HEK293 (cell line): ENCODE results near the gene UGT1A8.

ENCODE experiments used
- CTCF ChIA-PET: fragments of 350-600 bp; formaldehyde crosslinking; extraction: SDS; loops from one replicate; lab custom pipeline; 2021; ENCODE audit warnings: antibody characterized with exemption; lab: Yijun Ruan, JAX
- POLR2A ChIA-PET: fragments of 300-600 bp; formaldehyde crosslinking; extraction: SDS; loops from one replicate; lab custom pipeline; 2020; ENCODE audit warnings: antibody characterized with exemption, inconsistent platforms; lab: Yijun Ruan, JAX
- H3K27ac ChIP-seq: fragments of 200-500 bp; sonication (Bioruptor generic); 2 replicates; pipeline ENCODE4 v1.5.1; 2014; ENCODE audit warnings: low read depth, low read length, control low read depth, inconsistent platforms; ENCODE audit errors: extremely low read depth
- H3K36me3 ChIP-seq, 2 experiments: fragments of 200-500 bp in 1 of 2; sonication (Bioruptor generic) in 1 of 2; 1 replicate in 1 of 2; 2 replicates in 1 of 2; pipeline ENCODE4 v1.5.1; 2014 to 2017; ENCODE audit warnings: inconsistent platforms in 2 of 2, low read length in 2 of 2; ENCODE audit not compliant: control insufficient read depth in 2 of 2, insufficient read depth in 1 of 2
- H3K4me1 ChIP-seq: fragments of 200-500 bp; sonication (Bioruptor generic); 2 replicates; pipeline ENCODE4 v1.5.1; 2014; ENCODE audit warnings: mild to moderate bottlenecking, low read length, inconsistent platforms; ENCODE audit not compliant: control insufficient read depth, insufficient read depth
- H3K4me3 ChIP-seq: 2 replicates; pipeline ENCODE4 v1.5.1; 2011; ENCODE audit warnings: low read depth, mild to moderate bottlenecking, control low read depth, low read length, moderate library complexity
- H3K9me3 ChIP-seq: fragments of 200-500 bp; sonication (Bioruptor generic); 2 replicates; pipeline ENCODE4 v1.5.1; 2014; ENCODE audit warnings: low read depth, low read length, inconsistent platforms; ENCODE audit not compliant: control insufficient read depth, insufficient read depth
- BCL11B ChIP-seq: fragments of 450-650 bp; formaldehyde crosslinking; IDR thresholded peaks from 2 replicates; pipeline ENCODE4 v1.5.1; 2016; ENCODE audit warnings: low read depth, missing biosample characterization, missing genetic modification characterization
- GLIS1 ChIP-seq: fragments of 450-650 bp; formaldehyde crosslinking; IDR thresholded peaks from 2 replicates; pipeline ENCODE4 v1.5.1; 2016; ENCODE audit warnings: missing biosample characterization, missing genetic modification characterization
- MYNN ChIP-seq: fragments of 450-650 bp; formaldehyde crosslinking; IDR thresholded peaks from 2 replicates; pipeline ENCODE4 v1.5.1; 2016; ENCODE audit warnings: missing biosample characterization, missing genetic modification characterization, borderline replicate concordance
- MZF1 ChIP-seq: fragments of 450-650 bp; formaldehyde crosslinking; IDR thresholded peaks from 2 replicates; pipeline ENCODE4 v1.5.1; 2017; ENCODE audit warnings: missing biosample characterization, missing genetic modification characterization, borderline replicate concordance
- PRDM10 ChIP-seq: fragments of 450-650 bp; formaldehyde crosslinking; IDR thresholded peaks from 2 replicates; pipeline ENCODE4 v1.5.1; 2016; ENCODE audit warnings: missing biosample characterization, missing genetic modification characterization
- SCRT1 ChIP-seq: fragments of 450-650 bp; formaldehyde crosslinking; IDR thresholded peaks from 2 replicates; pipeline ENCODE4 v1.5.1; 2016; ENCODE audit warnings: missing biosample characterization, missing genetic modification characterization, borderline replicate concordance
- SP7 ChIP-seq: fragments of 450-650 bp; formaldehyde crosslinking; IDR thresholded peaks from 2 replicates; pipeline ENCODE4 v1.5.1; 2016; ENCODE audit warnings: missing biosample characterization, missing genetic modification characterization
- YY2 ChIP-seq: fragments of 450-650 bp; formaldehyde crosslinking; IDR thresholded peaks from 2 replicates; pipeline ENCODE4 v1.5.1; 2016; ENCODE audit warnings: missing biosample characterization, missing genetic modification characterization
- ZFP41 ChIP-seq: fragments of 450-650 bp; formaldehyde crosslinking; IDR thresholded peaks from 2 replicates; pipeline ENCODE4 v1.5.1; 2016; ENCODE audit warnings: missing biosample characterization, missing genetic modification characterization, borderline replicate concordance
- ZNF157 ChIP-seq: fragments of 450-650 bp; formaldehyde crosslinking; IDR thresholded peaks from 2 replicates; pipeline ENCODE4 v1.5.1; 2016; ENCODE audit warnings: missing biosample characterization, missing genetic modification characterization
- ZNF16 ChIP-seq: fragments of 450-650 bp; formaldehyde crosslinking; IDR thresholded peaks from 2 replicates; pipeline ENCODE4 v1.5.1; 2016; ENCODE audit warnings: low read depth, missing biosample characterization, missing genetic modification characterization
- ZNF174 ChIP-seq: fragments of 450-650 bp; formaldehyde crosslinking; IDR thresholded peaks from 2 replicates; pipeline ENCODE4 v1.5.0; 2017; ENCODE audit warnings: missing biosample characterization, mild to moderate bottlenecking, missing genetic modification characterization
- ZNF221 ChIP-seq: fragments of 450-650 bp; formaldehyde crosslinking; IDR thresholded peaks from 2 replicates; pipeline ENCODE4 v1.5.1; 2017; ENCODE audit warnings: missing biosample characterization, missing genetic modification characterization, borderline replicate concordance
- ZNF24 ChIP-seq: fragments of 450-650 bp; formaldehyde crosslinking; IDR thresholded peaks from 2 replicates; pipeline ENCODE4 v1.5.1; 2016; ENCODE audit warnings: missing biosample characterization, missing genetic modification characterization
- ZNF274 ChIP-seq, 2 experiments: fragments of 200-500 bp in 1 of 2; fragments of 450-650 bp in 1 of 2; sonication (Bioruptor generic) in 1 of 2; formaldehyde crosslinking in 1 of 2; IDR thresholded peaks; 2 replicates each; pipeline versions ENCODE4 v1.5.1 to v1.6.1; 2014 to 2016; ENCODE audit warnings: borderline replicate concordance in 1 of 2, inconsistent platforms in 1 of 2, low read length in 1 of 2, missing biosample characterization in 1 of 2, missing genetic modification characterization in 1 of 2
- ZNF324 ChIP-seq: fragments of 450-650 bp; formaldehyde crosslinking; IDR thresholded peaks from 2 replicates; pipeline ENCODE4 v1.5.1; 2016; ENCODE audit warnings: missing biosample characterization, missing genetic modification characterization
- ZNF341 ChIP-seq: fragments of 450-650 bp; formaldehyde crosslinking; IDR thresholded peaks from 2 replicates; pipeline ENCODE4; 2016; ENCODE audit warnings: low read depth, missing biosample characterization, missing genetic modification characterization
- ZNF37A ChIP-seq: fragments of 450-650 bp; IDR thresholded peaks from 2 replicates; pipeline ENCODE4 v1.5.1; 2018; ENCODE audit warnings: missing biosample characterization, missing genetic modification characterization
- ZNF404 ChIP-seq: fragments of 450-650 bp; formaldehyde crosslinking; IDR thresholded peaks from 2 replicates; pipeline ENCODE4 v1.5.1; 2017; ENCODE audit warnings: missing biosample characterization, missing genetic modification characterization
- ZNF513 ChIP-seq: fragments of 450-650 bp; IDR thresholded peaks from 2 replicates; pipeline ENCODE4 v1.5.1; 2018; ENCODE audit warnings: missing biosample characterization, missing genetic modification characterization
- ZNF558 ChIP-seq: fragments of 450-650 bp; formaldehyde crosslinking; IDR thresholded peaks from 2 replicates; pipeline ENCODE4 v1.5.1; 2016; ENCODE audit warnings: missing biosample characterization, missing genetic modification characterization
- ZNF639 ChIP-seq: fragments of 450-650 bp; formaldehyde crosslinking; IDR thresholded peaks from 2 replicates; pipeline ENCODE4 v1.5.1; 2016; ENCODE audit warnings: missing biosample characterization, missing genetic modification characterization
- ZNF645 ChIP-seq: fragments of 450-650 bp; formaldehyde crosslinking; IDR thresholded peaks from 2 replicates; pipeline ENCODE4; 2016; ENCODE audit warnings: missing biosample characterization, missing genetic modification characterization
- ZNF76 ChIP-seq: fragments of 450-650 bp; formaldehyde crosslinking; IDR thresholded peaks from 2 replicates; pipeline ENCODE4; 2016; ENCODE audit warnings: low read depth, missing biosample characterization, missing genetic modification characterization, borderline replicate concordance
- ZNF785 ChIP-seq: fragments of 450-650 bp; formaldehyde crosslinking; IDR thresholded peaks from 2 replicates; pipeline ENCODE4 v1.5.1; 2016; ENCODE audit warnings: missing biosample characterization, missing genetic modification characterization

The UGT1A8 gene

GRCh38 chr2:233674314-233674713 is 56.9 kb downstream of the UGT1A8 start:
- Histone ChIP-seq H3K4me1 (peaks cover 4% of the 10 kb centered on the region; the same call in 1 of the 2 replicates), H3K4me3 (no peak overlapping the region), H3K9me3 (no peaks in the 10 kb centered on the region)
- ChIA-PET POLR2A (no interaction called here), CTCF (no interaction called here)
- no peak for TF ChIP-seq ZNF274 (IDR thresholded peaks at IDR 0.05; ENCODE audit: low read length)
- TF ChIP-seq ZNF274 (tag by site-specific recombination; IDR thresholded peaks at IDR 0.05; ENCODE audit: borderline replicate concordance): no peak
- TF ChIP-seq ZNF558 (tag by site-specific recombination): no peak
- TF ChIP-seq, all 188 proteins: peak for 0
- Histone ChIP-seq H3K27ac (no peak overlapping the region), H3K36me3 (no peaks in the 10 kb centered on the region)

- ChIA-PET CTCF (no interaction called here), POLR2A (no interaction called here)
- Histone ChIP-seq H3K4me3 (no peak overlapping the region), H3K4me1 (peaks cover 4% of the 10 kb centered on the region; the same call in 1 of the 2 replicates), H3K27ac (no peak overlapping the region), H3K9me3 (no peaks in the 10 kb centered on the region), H3K36me3 (no peaks in the 10 kb centered on the region)
- TF ChIP-seq YY2: no peak
- TF ChIP-seq PRDM10 (tag by site-specific recombination): peak; percentile 43
- peak; percentile 65 for TF ChIP-seq GLIS1 (tag by site-specific recombination)
- no peak for TF ChIP-seq ZNF404 (tag by site-specific recombination)
- TF ChIP-seq SP7 (tag by site-specific recombination): peak; percentile 80
- no peak for TF ChIP-seq ZNF341 (tag by site-specific recombination)
- peak; percentile 60; the same call in 1 of the 2 replicates for TF ChIP-seq MZF1
Observed at GRCh38 chr2:233674995-233675394, 57.6 kb downstream of the UGT1A8 start.

GRCh38 chr2:233676046-233676445 is 58.6 kb downstream of the UGT1A8 start:
- no peak overlapping the region for H3K27ac ChIP-seq
- CTCF ChIA-PET: interaction anchor here (1.5 kb wide), 1 partner anchor 36 kb away, joined by 4 read pairs; the partner anchor contains the start of gene UGT1A5
- no peak overlapping the region for H3K4me3 ChIP-seq
- H3K4me1 ChIP-seq: peaks cover 4% of the 10 kb centered on the region; the same call in 1 of the 2 replicates
- no peaks in the 10 kb centered on the region for H3K9me3 ChIP-seq
- H3K36me3 ChIP-seq: no peaks in the 10 kb centered on the region
- POLR2A ChIA-PET: no interaction called here
- TF ChIP-seq ZNF174 (no peak), ZNF157 (tag by site-specific recombination) (no peak), ZNF324 (no peak), ZNF639 (tag by site-specific recombination) (no peak), ZNF76 (tag by site-specific recombination) (no peak), ZNF645 (no peak), ZNF37A (tag by site-specific recombination) (no peak), ZNF785 (no peak), ZNF24 (tag by site-specific recombination) (no peak), ZNF513 (no peak), SCRT1 (tag by site-specific recombination) (no peak), ZFP41 (tag by site-specific recombination) (no peak), ZNF221 (tag by site-specific recombination) (no peak), MYNN (tag by site-specific recombination) (no peak), BCL11B (tag by site-specific recombination) (no peak), ZNF16 (no peak)
